HEK293 (cell line): ENCODE results near the gene KIF26B.

Experiments used
- CTCF ChIA-PET: fragments of 350-600 bp; formaldehyde crosslinking; extraction: SDS; loops from one replicate; lab custom pipeline; 2021; ENCODE audit warnings: antibody characterized with exemption; lab: Yijun Ruan, JAX
- POLR2A ChIA-PET: fragments of 300-600 bp; formaldehyde crosslinking; extraction: SDS; loops from one replicate; lab custom pipeline; 2020; ENCODE audit warnings: antibody characterized with exemption, inconsistent platforms; lab: Yijun Ruan, JAX
- H3K27ac ChIP-seq: fragments of 200-500 bp; sonication (Bioruptor generic); 2 replicates; pipeline ENCODE4 v1.5.1; 2014; ENCODE audit warnings: low read depth, low read length, control low read depth, inconsistent platforms; ENCODE audit errors: extremely low read depth
- H3K36me3 ChIP-seq, 2 experiments: fragments of 200-500 bp in 1 of 2; sonication (Bioruptor generic) in 1 of 2; 1 replicate in 1 of 2; 2 replicates in 1 of 2; pipeline ENCODE4 v1.5.1; 2014 to 2017; ENCODE audit warnings: inconsistent platforms in 2 of 2, low read length in 2 of 2; ENCODE audit not compliant: control insufficient read depth in 2 of 2, insufficient read depth in 1 of 2
- H3K4me1 ChIP-seq: fragments of 200-500 bp; sonication (Bioruptor generic); 2 replicates; pipeline ENCODE4 v1.5.1; 2014; ENCODE audit warnings: mild to moderate bottlenecking, low read length, inconsistent platforms; ENCODE audit not compliant: control insufficient read depth, insufficient read depth
- H3K4me3 ChIP-seq: 2 replicates; pipeline ENCODE4 v1.5.1; 2011; ENCODE audit warnings: low read depth, mild to moderate bottlenecking, control low read depth, low read length, moderate library complexity
- H3K9me3 ChIP-seq: fragments of 200-500 bp; sonication (Bioruptor generic); 2 replicates; pipeline ENCODE4 v1.5.1; 2014; ENCODE audit warnings: low read depth, low read length, inconsistent platforms; ENCODE audit not compliant: control insufficient read depth, insufficient read depth
- ATF2 ChIP-seq: fragments of 450-650 bp; formaldehyde crosslinking; IDR thresholded peaks from 2 replicates; pipeline ENCODE4 v1.5.1; 2016; ENCODE audit warnings: missing biosample characterization, missing genetic modification characterization, low read depth
- KLF7 ChIP-seq: fragments of 450-650 bp; formaldehyde crosslinking; IDR thresholded peaks from 2 replicates; pipeline ENCODE4 v1.5.1; 2016; ENCODE audit warnings: missing biosample characterization, missing genetic modification characterization, borderline replicate concordance
- MYNN ChIP-seq: fragments of 450-650 bp; formaldehyde crosslinking; IDR thresholded peaks from 2 replicates; pipeline ENCODE4 v1.5.1; 2016; ENCODE audit warnings: missing biosample characterization, missing genetic modification characterization, borderline replicate concordance
- SP3 ChIP-seq: fragments of 450-650 bp; formaldehyde crosslinking; IDR thresholded peaks from 2 replicates; pipeline ENCODE4 v1.5.1; 2016; ENCODE audit warnings: missing biosample characterization, missing genetic modification characterization
- TCF7L2 ChIP-seq: IDR thresholded peaks from 2 replicates; pipeline ENCODE4 v1.6.1; 2011; ENCODE audit warnings: low read depth, mild to moderate bottlenecking, inconsistent platforms, low read length, moderate library complexity, borderline replicate concordance
- ZBTB10 ChIP-seq: fragments of 450-650 bp; formaldehyde crosslinking; IDR thresholded peaks from 2 replicates; pipeline ENCODE4 v1.5.1; 2016; ENCODE audit warnings: missing biosample characterization, missing genetic modification characterization
- ZFP69B ChIP-seq: fragments of 450-650 bp; formaldehyde crosslinking; IDR thresholded peaks from 2 replicates; pipeline ENCODE4 v1.5.1; 2016; ENCODE audit warnings: missing biosample characterization, missing genetic modification characterization
- ZNF140 ChIP-seq: fragments of 450-650 bp; formaldehyde crosslinking; IDR thresholded peaks from 2 replicates; pipeline ENCODE4 v1.5.1; 2016; ENCODE audit warnings: missing biosample characterization, missing genetic modification characterization
- ZNF155 ChIP-seq: fragments of 450-650 bp; formaldehyde crosslinking; IDR thresholded peaks from 2 replicates; pipeline ENCODE4 v1.5.1; 2016; ENCODE audit warnings: missing biosample characterization, missing genetic modification characterization
- ZNF202 ChIP-seq: fragments of 450-650 bp; formaldehyde crosslinking; IDR thresholded peaks from 2 replicates; pipeline ENCODE4 v1.5.1; 2016; ENCODE audit warnings: missing biosample characterization, missing genetic modification characterization, borderline replicate concordance
- ZNF239 ChIP-seq: fragments of 450-650 bp; formaldehyde crosslinking; IDR thresholded peaks from 2 replicates; pipeline ENCODE4 v1.5.1; 2016; ENCODE audit warnings: missing biosample characterization, missing genetic modification characterization
- ZNF24 ChIP-seq: fragments of 450-650 bp; formaldehyde crosslinking; IDR thresholded peaks from 2 replicates; pipeline ENCODE4 v1.5.1; 2016; ENCODE audit warnings: missing biosample characterization, missing genetic modification characterization
- ZNF341 ChIP-seq: fragments of 450-650 bp; formaldehyde crosslinking; IDR thresholded peaks from 2 replicates; pipeline ENCODE4; 2016; ENCODE audit warnings: low read depth, missing biosample characterization, missing genetic modification characterization
- ZNF362 ChIP-seq: fragments of 450-650 bp; formaldehyde crosslinking; IDR thresholded peaks from 2 replicates; pipeline ENCODE4 v1.5.1; 2016; ENCODE audit warnings: missing biosample characterization, missing genetic modification characterization
- ZNF555 ChIP-seq: fragments of 450-650 bp; formaldehyde crosslinking; conservative IDR thresholded peaks from 2 replicates; pipeline ENCODE4 v1.5.1; 2017; ENCODE audit warnings: missing biosample characterization, mild to moderate bottlenecking, missing genetic modification characterization, inconsistent platforms
- ZNF571 ChIP-seq: fragments of 450-650 bp; formaldehyde crosslinking; IDR thresholded peaks from 2 replicates; pipeline ENCODE4 v1.5.0; 2017; ENCODE audit warnings: missing biosample characterization, missing genetic modification characterization
- ZNF768 ChIP-seq: fragments of 450-650 bp; formaldehyde crosslinking; IDR thresholded peaks from 2 replicates; pipeline ENCODE4 v1.5.1; 2018; ENCODE audit warnings: missing biosample characterization, mild to moderate bottlenecking, missing genetic modification characterization
- TF ChIP-seq, protein P1 (sequence below): fragments of 450-650 bp; formaldehyde crosslinking; optimal IDR thresholded peaks from 2 replicates; pipeline ENCODE3; 2016; ENCODE audit warnings: missing biosample characterization, mild to moderate bottlenecking, missing genetic modification characterization
- TF ChIP-seq, protein P2 (sequence below): fragments of 450-650 bp; formaldehyde crosslinking; IDR thresholded peaks from 2 replicates; pipeline ENCODE4 v1.5.1; 2016; ENCODE audit warnings: missing biosample characterization, missing genetic modification characterization, borderline replicate concordance

KIF26B gene

DNA sequence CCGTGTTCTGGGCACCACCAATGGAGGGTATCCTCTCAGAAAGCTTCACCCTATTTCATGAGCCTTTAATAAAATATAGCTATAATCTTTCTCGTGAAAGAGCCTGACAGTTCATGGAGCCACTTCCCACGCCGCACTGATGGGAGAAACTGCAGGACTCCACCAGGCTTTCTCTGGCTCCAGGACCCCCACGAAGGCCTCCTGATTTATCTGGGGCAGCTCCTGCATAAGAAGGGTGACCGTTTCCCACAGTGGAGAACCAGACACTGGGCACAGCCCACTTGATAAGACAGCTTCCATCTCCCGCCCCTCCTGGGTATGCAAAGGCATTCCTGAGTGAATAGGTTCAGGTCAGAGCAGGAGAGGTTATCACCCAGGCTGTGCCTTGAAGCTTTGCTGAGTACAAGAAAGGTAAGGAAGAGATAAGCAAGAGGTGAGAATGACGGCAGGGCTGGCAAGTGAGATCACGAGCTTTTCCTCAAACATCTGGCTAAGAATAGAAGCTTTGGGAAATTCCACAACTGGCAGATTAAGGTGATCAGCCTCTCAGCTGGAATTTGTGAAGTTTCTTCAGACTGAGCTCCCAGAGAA lies 499.8 kb downstream of the KIF26B start:
- no peaks in the 10 kb centered on the region for H3K4me1 ChIP-seq
- POLR2A ChIA-PET: no interaction called here

DNA sequence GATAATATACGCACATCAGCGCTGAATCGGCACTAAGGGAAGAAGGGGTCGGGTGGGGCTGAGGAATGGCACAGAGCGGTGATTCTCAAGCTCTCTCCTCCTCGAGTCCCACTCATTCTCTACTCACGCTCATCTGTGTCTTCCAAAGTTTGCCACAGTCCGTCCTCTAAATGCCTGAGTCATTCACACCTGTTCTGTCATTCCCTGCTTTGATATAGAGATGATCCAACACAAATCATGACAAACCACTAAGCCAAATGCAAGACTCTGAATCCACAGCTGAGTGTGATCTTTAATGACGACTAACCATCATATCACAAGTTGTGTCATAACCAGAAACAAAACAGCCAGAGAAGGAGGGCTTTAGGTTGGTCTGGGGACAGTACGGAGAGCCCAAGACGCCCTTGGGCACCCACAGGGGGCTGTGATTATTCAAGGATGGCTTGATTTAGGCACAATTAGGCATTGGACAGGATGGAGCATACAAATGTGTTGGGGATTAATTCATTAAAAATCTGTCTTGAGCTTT lies 501.5 kb downstream of the KIF26B start:
- no peak for TF ChIP-seq ZNF341
- no peak for TF ChIP-seq ZNF155 (tag by site-specific recombination)
- no peak for TF ChIP-seq ZNF362 (tag by site-specific recombination)
- TF ChIP-seq ZNF555 (tag by site-specific recombination): no peak
- TF ChIP-seq ZNF24 (tag by site-specific recombination): no peak
- no peak for TF ChIP-seq SP3 (tag by site-specific recombination)
- no peak for TF ChIP-seq KLF7 (tag by site-specific recombination)
- TF ChIP-seq, protein P1, sequence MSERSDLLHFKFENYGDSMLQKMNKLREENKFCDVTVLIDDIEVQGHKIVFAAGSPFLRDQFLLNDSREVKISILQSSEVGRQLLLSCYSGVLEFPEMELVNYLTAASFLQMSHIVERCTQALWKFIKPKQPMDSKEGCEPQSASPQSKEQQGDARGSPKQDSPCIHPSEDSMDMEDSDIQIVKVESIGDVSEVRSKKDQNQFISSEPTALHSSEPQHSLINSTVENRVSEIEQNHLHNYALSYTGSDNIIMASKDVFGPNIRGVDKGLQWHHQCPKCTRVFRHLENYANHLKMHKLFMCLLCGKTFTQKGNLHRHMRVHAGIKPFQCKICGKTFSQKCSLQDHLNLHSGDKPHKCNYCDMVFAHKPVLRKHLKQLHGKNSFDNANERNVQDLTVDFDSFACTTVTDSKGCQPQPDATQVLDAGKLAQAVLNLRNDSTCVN (tag by site-specific recombination): no peak
- TF ChIP-seq ZNF571 (tag by site-specific recombination): no peak
- TF ChIP-seq, protein P2, sequence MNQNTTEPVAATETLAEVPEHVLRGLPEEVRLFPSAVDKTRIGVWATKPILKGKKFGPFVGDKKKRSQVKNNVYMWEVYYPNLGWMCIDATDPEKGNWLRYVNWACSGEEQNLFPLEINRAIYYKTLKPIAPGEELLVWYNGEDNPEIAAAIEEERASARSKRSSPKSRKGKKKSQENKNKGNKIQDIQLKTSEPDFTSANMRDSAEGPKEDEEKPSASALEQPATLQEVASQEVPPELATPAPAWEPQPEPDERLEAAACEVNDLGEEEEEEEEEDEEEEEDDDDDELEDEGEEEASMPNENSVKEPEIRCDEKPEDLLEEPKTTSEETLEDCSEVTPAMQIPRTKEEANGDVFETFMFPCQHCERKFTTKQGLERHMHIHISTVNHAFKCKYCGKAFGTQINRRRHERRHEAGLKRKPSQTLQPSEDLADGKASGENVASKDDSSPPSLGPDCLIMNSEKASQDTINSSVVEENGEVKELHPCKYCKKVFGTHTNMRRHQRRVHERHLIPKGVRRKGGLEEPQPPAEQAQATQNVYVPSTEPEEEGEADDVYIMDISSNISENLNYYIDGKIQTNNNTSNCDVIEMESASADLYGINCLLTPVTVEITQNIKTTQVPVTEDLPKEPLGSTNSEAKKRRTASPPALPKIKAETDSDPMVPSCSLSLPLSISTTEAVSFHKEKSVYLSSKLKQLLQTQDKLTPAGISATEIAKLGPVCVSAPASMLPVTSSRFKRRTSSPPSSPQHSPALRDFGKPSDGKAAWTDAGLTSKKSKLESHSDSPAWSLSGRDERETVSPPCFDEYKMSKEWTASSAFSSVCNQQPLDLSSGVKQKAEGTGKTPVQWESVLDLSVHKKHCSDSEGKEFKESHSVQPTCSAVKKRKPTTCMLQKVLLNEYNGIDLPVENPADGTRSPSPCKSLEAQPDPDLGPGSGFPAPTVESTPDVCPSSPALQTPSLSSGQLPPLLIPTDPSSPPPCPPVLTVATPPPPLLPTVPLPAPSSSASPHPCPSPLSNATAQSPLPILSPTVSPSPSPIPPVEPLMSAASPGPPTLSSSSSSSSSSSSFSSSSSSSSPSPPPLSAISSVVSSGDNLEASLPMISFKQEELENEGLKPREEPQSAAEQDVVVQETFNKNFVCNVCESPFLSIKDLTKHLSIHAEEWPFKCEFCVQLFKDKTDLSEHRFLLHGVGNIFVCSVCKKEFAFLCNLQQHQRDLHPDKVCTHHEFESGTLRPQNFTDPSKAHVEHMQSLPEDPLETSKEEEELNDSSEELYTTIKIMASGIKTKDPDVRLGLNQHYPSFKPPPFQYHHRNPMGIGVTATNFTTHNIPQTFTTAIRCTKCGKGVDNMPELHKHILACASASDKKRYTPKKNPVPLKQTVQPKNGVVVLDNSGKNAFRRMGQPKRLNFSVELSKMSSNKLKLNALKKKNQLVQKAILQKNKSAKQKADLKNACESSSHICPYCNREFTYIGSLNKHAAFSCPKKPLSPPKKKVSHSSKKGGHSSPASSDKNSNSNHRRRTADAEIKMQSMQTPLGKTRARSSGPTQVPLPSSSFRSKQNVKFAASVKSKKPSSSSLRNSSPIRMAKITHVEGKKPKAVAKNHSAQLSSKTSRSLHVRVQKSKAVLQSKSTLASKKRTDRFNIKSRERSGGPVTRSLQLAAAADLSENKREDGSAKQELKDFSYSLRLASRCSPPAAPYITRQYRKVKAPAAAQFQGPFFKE: no peak
- no peak for TF ChIP-seq ZNF140
- no peak for TF ChIP-seq MYNN
- no peak for TF ChIP-seq ATF2 (tag by site-specific recombination)
- TF ChIP-seq ZNF768 (tag by site-specific recombination): no peak
- no peak for TF ChIP-seq ZBTB10 (tag by site-specific recombination)
- no peak for TF ChIP-seq ZNF239 (tag by site-specific recombination)
- no peak for TF ChIP-seq TCF7L2
- ChIA-PET POLR2A (no interaction called here), CTCF (no interaction called here)
- no peaks in the 10 kb centered on the region for H3K36me3 ChIP-seq
- H3K4me1 ChIP-seq: no peaks in the 10 kb centered on the region
- no peak overlapping the region for H3K4me3 ChIP-seq
- H3K27ac ChIP-seq: no peak overlapping the region
- no peaks in the 10 kb centered on the region for H3K9me3 ChIP-seq

More for the DNA sequence above, 499.8 kb downstream of the KIF26B start:
- CTCF ChIA-PET: no interaction called here
- TF ChIP-seq ZNF202 (tag by site-specific recombination) (no peak), ZFP69B (tag by site-specific recombination) (no peak)
- TF ChIP-seq, all 188 proteins: peak for 0
- Histone ChIP-seq H3K36me3 (no peaks in the 10 kb centered on the region), H3K9me3 (no peaks in the 10 kb centered on the region), H3K27ac (no peak overlapping the region), H3K4me3 (no peak overlapping the region)
